ENCODE measurements around the gene PRPSAP1.
A peak's percentile ranks its signal among the peaks of the same experiment; 100 is the strongest.

Gene PRPSAP1

GRCh38 chr17:76267051-76267576 is 86.6 kb downstream of the PRPSAP1 start:
- DNase-seq (ENCODE audit: low read depth in 3 of 3, low spot score in 1 of 3): no peak

GRCh38 chr17:76266244-76266938 is 87.3 kb downstream of the PRPSAP1 start:
- DNase-seq (ENCODE audit: low read depth in 3 of 3, low spot score in 1 of 3): no peak

GRCh38 chr17:76265624-76266243 is 88.0 kb downstream of the PRPSAP1 start:
- DNase-seq (ENCODE audit: low read depth in 3 of 3, low spot score in 1 of 3): no peak

- peak; percentile 95 to 98 (median 96) for DNase-seq (ENCODE audit: low read depth in 3 of 3, low spot score in 1 of 3)
These were observed 88.7 kb downstream of the PRPSAP1 start, which contains the start of gene UBALD2 for GRCh38 chr17:76264755-76265623. Gene UBALD2 (plus strand): TSS chr17:76265348. CDS start chr17:76265506, 158 bp downstream.

- DNase-seq (ENCODE audit: low read depth in 3 of 3, low spot score in 1 of 3): no peak
These were observed 89.3 kb downstream of the PRPSAP1 start for GRCh38 chr17:76264425-76264754.

- no peak for DNase-seq (ENCODE audit: low read depth in 3 of 3, low spot score in 1 of 3)
These were observed 89.8 kb downstream of the PRPSAP1 start for GRCh38 chr17:76263896-76264295.

- no peak for DNase-seq (ENCODE audit: low read depth in 3 of 3, low spot score in 1 of 3)
These were observed 90.9 kb downstream of the PRPSAP1 start for GRCh38 chr17:76262732-76263344.

- no peak for DNase-seq (ENCODE audit: low read depth in 3 of 3, low spot score in 1 of 3)
These were observed 92.1 kb downstream of the PRPSAP1 start for GRCh38 chr17:76261421-76262215.

GRCh38 chr17:76260669-76261068 is 93.0 kb downstream of the PRPSAP1 start:
- no peak for DNase-seq (ENCODE audit: low read depth in 3 of 3, low spot score in 1 of 3)

- DNase-seq (ENCODE audit: low read depth in 3 of 3, low spot score in 1 of 3): no peak
These were observed 93.5 kb downstream of the PRPSAP1 start for GRCh38 chr17:76260220-76260619.
